NCI-H187 (cell line): ENCODE measurements around the gene NUMB.

Experiments used
- DNase-seq, 2 experiments: peaks; one replicate each; lab custom pipeline; 2025; lab: John Stamatoyannopoulos, UW

The NUMB gene

DNA sequence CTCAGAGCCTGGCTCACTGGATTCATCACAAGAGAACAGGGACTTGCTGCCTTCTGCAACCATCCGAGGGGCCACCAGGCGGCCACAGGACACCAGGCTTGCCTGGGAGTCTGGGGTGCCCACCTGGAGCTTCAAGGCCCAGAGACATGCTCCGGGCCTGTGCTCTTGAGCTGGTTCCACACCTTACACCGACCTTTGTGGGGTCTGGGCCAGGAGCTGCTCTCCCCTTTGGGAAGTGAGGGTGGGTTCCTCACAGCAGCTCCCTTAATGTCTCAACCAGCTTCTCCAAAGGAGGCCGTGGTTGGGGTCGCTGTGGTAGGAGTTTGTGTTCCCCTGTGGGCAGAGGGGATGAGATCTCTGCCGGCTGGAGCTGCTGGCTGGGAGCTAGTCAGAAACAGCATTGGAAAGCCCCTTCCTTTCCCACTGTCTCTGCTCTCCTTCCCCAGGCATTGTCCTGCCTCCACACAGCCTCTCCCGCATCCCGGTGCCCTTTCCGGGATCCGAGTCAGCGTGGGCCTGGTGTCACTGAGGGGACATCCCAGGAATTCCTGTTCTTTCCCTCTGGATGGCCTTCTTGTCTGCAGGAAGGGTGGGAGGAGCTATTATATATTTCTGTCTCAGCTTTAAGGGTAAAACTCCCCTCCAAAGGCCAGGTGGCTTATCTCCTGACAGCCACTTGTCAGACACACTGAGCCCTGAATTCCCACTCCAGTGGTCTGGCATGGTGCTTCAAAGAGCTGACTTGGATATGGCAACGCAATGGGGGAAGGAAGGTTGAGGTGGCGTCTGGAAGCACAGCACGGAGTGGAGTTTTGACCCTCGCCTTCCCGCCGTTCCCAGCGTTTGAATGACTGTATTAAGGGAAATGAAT lies 226.1 kb downstream of the NUMB start:
- no peak for DNase-seq

- DNase-seq: no peak
Observed at GRCh38 chr14:73230051-73230450, 228.3 kb downstream of the NUMB start.

GRCh38 chr14:73227812-73228781 lies 230.2 kb downstream of the NUMB start:
- DNase-seq: no peak

DNA sequence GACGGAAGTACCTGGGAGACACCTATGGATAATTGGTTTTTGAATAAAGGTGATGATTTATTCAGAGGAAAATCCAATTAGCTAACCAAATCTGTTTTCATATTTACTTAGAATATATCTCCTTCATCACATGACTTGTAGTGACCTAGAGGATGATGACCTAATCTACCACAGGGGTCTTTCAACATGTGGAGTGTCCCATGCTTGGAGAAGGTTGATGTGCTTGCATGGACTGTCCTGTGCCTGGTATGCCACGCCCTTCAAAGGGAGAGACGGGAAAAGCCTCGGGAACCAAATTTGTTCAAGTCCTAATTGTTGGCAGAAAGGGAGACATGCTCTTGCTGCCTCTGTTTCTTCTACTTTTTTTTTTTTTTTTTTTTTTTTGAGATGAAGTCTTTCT lies 232.8 kb downstream of the NUMB start:
- no peak for DNase-seq
